ENCODE measurements around the gene KLHL24. TPM values are rescaled to one million over a fixed set of nuclear protein-coding genes. Genes with fewer than 3 reads are reported as not detected.

The KLHL24 gene
- total and polyA plus RNA-seq, 2 of the 13 experiments (the other 11 are each of a cell fraction or from before 2014, with no cell fraction given), result 6.9 to 15.7 TPM

GRCh38 chr3:183697610-183698317 lies 62.3 kb downstream of the KLHL24 start, which contains the start of gene YEATS2 (continued):
- TF ChIP-seq ZNF792 (CRISPR knock-in tag; IDR thresholded peaks at IDR 0.05) (no peak), TEAD3 (CRISPR knock-in tag; optimal IDR thresholded peaks at IDR 0.05; ENCODE audit: borderline replicate concordance) (no peak), ZNF124 (CRISPR knock-in tag; IDR thresholded peaks at IDR 0.05) (no peak), ZNF382 (CRISPR knock-in tag; IDR thresholded peaks at IDR 0.05; ENCODE audit: borderline replicate concordance) (no peak), ZNF660 (CRISPR knock-in tag; IDR thresholded peaks at IDR 0.05; ENCODE audit: borderline replicate concordance, low read depth) (no peak), KDM1A (CRISPR knock-in tag; IDR thresholded peaks at IDR 0.05) (0 out of 2 replicates have a peak, but pooled peaks have one; percentile 2), POLR2A (IDR thresholded peaks at IDR 0.05; ENCODE audit: insufficient read depth in 1 of 2, low read depth in 2 of 2, low read length in 2 of 2) (peak; percentile 65 to 85), IRF2 (CRISPR knock-in tag; IDR thresholded peaks at IDR 0.05) (no peak), ZNF264 (CRISPR knock-in tag; IDR thresholded peaks at IDR 0.05) (no peak), DRAP1 (CRISPR knock-in tag; IDR thresholded peaks at IDR 0.05) (no peak; the same call in 1 of the 2 replicates), KLF13 (CRISPR knock-in tag; IDR thresholded peaks at IDR 0.05) (no peak), TBP (CRISPR knock-in tag; IDR thresholded peaks at IDR 0.05) (no peak), GATAD1 (CRISPR knock-in tag; IDR thresholded peaks at IDR 0.05) (no peak), BORCS8-MEF2B (CRISPR knock-in tag; IDR thresholded peaks at IDR 0.05) (peak; percentile 83), ATF2 (CRISPR knock-in tag; IDR thresholded peaks at IDR 0.05) (no peak), SP1 (IDR thresholded peaks at IDR 0.05) (no peak), SP1 (CRISPR knock-in tag; IDR thresholded peaks at IDR 0.05) (0 out of 2 replicates have a peak, but pooled peaks have one; percentile 12), FOXK2 (IDR thresholded peaks at IDR 0.05) (no peak), ZNF790 (CRISPR knock-in tag; IDR thresholded peaks at IDR 0.05; ENCODE audit: borderline replicate concordance) (no peak), KLF9 (CRISPR knock-in tag; IDR thresholded peaks at IDR 0.05; ENCODE audit: low read depth) (no peak), JDP2 (CRISPR knock-in tag; IDR thresholded peaks at IDR 0.05; ENCODE audit: borderline replicate concordance) (no peak), ZNF597 (CRISPR knock-in tag; IDR thresholded peaks at IDR 0.05) (no peak), GZF1 (CRISPR knock-in tag; IDR thresholded peaks at IDR 0.05) (no peak), MYC (CRISPR knock-in tag; IDR thresholded peaks at IDR 0.05; ENCODE audit: borderline replicate concordance) (peak; percentile 92)
- TF ChIP-seq, protein P1, sequence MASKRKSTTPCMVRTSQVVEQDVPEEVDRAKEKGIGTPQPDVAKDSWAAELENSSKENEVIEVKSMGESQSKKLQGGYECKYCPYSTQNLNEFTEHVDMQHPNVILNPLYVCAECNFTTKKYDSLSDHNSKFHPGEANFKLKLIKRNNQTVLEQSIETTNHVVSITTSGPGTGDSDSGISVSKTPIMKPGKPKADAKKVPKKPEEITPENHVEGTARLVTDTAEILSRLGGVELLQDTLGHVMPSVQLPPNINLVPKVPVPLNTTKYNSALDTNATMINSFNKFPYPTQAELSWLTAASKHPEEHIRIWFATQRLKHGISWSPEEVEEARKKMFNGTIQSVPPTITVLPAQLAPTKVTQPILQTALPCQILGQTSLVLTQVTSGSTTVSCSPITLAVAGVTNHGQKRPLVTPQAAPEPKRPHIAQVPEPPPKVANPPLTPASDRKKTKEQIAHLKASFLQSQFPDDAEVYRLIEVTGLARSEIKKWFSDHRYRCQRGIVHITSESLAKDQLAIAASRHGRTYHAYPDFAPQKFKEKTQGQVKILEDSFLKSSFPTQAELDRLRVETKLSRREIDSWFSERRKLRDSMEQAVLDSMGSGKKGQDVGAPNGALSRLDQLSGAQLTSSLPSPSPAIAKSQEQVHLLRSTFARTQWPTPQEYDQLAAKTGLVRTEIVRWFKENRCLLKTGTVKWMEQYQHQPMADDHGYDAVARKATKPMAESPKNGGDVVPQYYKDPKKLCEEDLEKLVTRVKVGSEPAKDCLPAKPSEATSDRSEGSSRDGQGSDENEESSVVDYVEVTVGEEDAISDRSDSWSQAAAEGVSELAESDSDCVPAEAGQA (IDR thresholded peaks at IDR 0.05; ENCODE audit: low read depth), result no peak
- TF ChIP-seq, protein P1 (CRISPR knock-in tag; IDR thresholded peaks at IDR 0.05; ENCODE audit: borderline replicate concordance), result 0 out of 2 replicates have a peak, but pooled peaks have one; percentile 49

Measured in HepG2 (cell line).